IPS DF 4.7 (cell line): Measurements from ENCODE around the gene PXYLP1.
"Not testable (repeated sequence)": the region's sequence is repeated elsewhere in the genome, so short reads cannot be mapped to it uniquely, and the experiment has no call there.

Source experiments
- DNase-seq: peaks from one replicate; pipeline ENCODE4 v3.0.0-alpha.2; 2013; ENCODE audit warnings: low spot score; ENCODE audit errors: extremely low read depth

The PXYLP1 gene, protein sequence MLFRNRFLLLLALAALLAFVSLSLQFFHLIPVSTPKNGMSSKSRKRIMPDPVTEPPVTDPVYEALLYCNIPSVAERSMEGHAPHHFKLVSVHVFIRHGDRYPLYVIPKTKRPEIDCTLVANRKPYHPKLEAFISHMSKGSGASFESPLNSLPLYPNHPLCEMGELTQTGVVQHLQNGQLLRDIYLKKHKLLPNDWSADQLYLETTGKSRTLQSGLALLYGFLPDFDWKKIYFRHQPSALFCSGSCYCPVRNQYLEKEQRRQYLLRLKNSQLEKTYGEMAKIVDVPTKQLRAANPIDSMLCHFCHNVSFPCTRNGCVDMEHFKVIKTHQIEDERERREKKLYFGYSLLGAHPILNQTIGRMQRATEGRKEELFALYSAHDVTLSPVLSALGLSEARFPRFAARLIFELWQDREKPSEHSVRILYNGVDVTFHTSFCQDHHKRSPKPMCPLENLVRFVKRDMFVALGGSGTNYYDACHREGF

GRCh38 chr3:141231101-141231951 is at the start of gene PXYLP1:
TSS of gene PXYLP1 (plus strand) at chr3:141231825. CDS start at chr3:141260176, 28,351 bp downstream.
- DNase-seq: no peak

- no peak for DNase-seq
Measured at GRCh38 chr3:141183606-141184005, 48.0 kb upstream of the PXYLP1 start.

GRCh38 chr3:141184430-141184829 is 47.2 kb upstream of the PXYLP1 start:
- DNase-seq: no peak

- no peak for DNase-seq
Measured at GRCh38 chr3:141191097-141191749, 40.4 kb upstream of the PXYLP1 start.

GRCh38 chr3:141192345-141192744 is 39.3 kb upstream of the PXYLP1 start:
- peak; percentile 71 for DNase-seq

GRCh38 chr3:141193066-141193830 is 38.4 kb upstream of the PXYLP1 start:
- no peak for DNase-seq

DNA sequence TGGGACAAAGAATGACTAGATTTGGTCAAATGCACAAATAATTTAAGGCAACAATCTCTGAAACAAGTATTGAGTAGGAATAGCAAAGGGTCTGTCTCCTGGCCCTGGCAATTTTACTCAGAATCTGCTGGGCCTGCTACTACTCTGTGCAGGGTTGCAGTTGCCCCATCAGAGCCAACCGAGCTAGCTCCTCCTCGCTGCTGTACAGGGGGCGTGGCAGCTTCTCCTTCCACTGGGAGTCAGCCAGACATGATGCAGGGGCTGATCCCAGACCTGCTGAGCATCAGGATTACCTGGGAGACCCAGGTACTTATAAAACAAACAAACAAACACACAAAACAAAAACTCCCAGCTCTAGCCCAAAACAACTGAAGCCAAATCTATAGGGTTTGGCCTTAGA is 30.5 kb upstream of the PXYLP1 start:
- DNase-seq: no peak

GRCh38 chr3:141202682-141203081 is 28.9 kb upstream of the PXYLP1 start:
- no peak for DNase-seq

DNA sequence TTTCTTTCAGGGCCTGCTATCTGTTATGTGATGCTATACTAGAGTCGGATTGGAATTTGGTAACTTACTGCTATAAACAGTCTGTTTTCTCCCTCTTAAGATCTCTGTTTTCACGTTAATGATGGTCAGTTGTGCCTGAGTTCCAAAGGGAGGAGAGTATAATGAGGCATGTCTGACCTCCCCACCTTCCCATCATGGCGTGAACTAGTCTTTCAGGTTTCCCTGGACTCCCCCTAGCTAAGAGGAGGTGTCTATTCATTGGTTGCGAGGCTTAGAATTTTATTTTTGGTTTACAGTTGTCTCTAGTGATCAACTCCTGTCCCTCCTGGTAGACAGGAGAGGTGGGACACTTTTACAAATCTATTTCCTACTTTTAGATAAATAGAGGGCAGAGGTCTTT is 27.8 kb upstream of the PXYLP1 start:
- no peak for DNase-seq

DNA sequence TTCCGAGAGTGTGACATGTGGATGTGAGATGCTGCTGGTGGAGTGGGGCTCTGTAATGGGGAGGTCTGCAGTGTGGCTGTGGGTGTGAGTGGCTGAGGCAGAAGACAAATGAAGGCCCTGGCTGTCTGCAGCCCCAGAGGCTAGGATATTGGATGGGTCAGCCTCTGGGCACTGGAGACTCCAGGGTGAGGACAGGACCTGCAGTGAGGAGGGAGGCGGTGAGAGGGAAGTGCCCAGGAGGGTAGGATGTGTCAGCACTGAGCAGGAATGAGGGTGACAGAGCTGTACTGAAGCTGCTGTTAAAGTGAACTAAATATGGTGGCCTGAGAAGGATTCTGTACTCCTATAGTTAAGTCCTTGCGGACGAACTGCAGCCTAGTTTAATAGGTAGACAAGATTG is 27.3 kb upstream of the PXYLP1 start:
- no peak for DNase-seq

DNA sequence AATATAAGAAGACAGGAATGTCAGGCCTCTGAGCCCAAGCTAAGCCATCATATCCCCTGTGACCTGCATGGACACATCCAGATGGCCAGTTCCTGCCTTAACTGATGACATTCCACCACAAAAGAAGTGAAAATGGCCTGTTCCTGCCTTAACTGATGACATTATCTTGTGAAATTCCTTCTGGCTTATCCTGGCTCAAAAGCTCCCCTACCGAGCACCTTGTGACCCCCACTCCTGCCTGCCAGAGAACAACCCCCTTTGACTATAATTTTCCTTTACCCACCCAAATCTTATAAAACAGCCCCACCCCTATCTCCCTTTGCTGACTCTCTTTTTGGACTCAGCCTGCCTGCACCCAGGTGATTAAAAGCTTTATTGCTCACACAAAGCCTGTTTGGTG is 20.3 kb upstream of the PXYLP1 start:
- DNase-seq: not testable (repeated sequence)

DNA sequence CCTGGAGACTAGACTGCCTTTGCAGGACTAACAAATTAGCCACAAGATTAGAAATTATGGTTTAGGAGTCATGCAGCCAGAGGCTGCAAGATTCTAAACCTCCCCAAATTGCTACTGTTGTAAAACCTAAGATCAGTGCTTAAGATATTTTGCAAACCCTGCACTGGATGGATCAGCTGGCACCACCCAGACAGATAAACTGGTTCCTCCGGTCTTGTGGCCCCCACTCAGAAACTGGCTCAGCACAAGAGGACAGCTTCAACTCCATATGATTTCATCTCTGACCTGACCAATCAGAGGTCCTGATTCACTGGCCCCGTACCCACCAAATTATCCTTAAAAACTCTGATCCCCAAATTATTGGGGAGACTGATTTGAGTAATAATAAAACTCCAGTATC is 19.5 kb upstream of the PXYLP1 start:
- DNase-seq: no peak

DNA sequence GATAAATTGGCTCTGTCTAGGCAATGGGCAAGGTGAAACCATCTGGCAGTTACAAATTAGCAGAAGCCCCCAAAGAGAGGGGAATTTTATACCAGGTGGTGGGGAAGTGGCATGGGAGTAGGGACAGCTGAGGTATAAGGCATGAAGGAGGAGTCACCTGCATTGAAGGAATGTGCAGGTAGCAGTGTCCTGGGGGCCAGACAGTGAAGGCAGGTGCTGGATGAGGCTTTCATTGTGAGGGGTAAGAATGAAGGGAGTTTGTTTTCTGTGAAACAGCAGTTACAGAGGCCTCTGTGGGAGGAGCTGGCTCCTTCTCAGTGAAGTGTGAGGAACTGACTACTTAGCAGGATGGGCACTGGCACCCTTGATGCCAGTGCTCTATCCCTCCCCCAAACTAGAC is 19.1 kb upstream of the PXYLP1 start:
- no peak for DNase-seq

GRCh38 chr3:141216975-141217374 is 14.7 kb upstream of the PXYLP1 start:
- no peak for DNase-seq

- DNase-seq: no peak
Measured at GRCh38 chr3:141217389-141217788, 14.2 kb upstream of the PXYLP1 start.

- DNase-seq: no peak
Measured at GRCh38 chr3:141218162-141218835, 13.3 kb upstream of the PXYLP1 start.

- no peak for DNase-seq
Measured at GRCh38 chr3:141218926-141219325, 12.7 kb upstream of the PXYLP1 start.

GRCh38 chr3:141223673-141224166 is 7.9 kb upstream of the PXYLP1 start:
- DNase-seq: no peak

DNA sequence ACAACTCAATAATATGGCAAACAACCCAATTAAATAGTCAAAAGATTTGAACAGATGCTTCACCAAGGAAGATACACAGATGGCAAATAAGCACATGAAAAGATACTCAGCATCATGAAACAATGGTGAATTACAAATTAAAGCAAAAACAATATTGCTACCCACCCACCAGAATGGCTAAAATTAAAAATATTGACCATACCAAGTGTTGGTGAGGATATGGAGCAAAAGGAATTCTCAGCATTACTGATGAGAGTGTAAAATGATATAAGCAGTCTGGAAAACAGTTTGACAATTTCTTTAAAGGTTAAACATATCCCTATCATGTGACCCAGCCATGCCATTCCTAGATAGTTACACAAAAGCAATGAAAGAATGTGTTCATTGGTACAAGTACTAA is 5.7 kb upstream of the PXYLP1 start:
- DNase-seq: no peak

DNA sequence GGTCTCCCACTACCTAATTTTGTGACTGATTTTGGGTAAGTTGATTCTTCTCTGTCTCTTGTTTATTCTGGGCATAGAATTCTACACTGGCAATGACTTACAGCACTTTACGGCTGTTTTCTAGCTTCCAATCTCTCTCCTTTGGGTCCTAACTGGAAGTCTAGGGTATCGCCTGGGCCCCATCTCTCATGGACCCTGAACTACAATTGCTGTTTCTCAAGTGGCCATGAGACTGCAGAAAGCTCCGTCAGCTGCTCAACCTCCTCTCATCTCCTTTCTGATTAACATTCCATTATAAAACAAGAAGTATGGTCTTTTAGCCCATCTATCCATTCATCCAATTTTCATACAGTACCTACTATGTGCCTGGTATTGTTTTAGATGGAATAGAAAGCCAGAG is 4.4 kb upstream of the PXYLP1 start:
- DNase-seq: no peak
